ENCODE measurements around the gene STK25. TPM values are rescaled to one million over a fixed set of nuclear protein-coding genes. Genes with fewer than 3 reads are reported as not detected.

Gene STK25
- total RNA-seq, 2 experiments from 2014 or later: 76.1 to 81.3 TPM

DNA sequence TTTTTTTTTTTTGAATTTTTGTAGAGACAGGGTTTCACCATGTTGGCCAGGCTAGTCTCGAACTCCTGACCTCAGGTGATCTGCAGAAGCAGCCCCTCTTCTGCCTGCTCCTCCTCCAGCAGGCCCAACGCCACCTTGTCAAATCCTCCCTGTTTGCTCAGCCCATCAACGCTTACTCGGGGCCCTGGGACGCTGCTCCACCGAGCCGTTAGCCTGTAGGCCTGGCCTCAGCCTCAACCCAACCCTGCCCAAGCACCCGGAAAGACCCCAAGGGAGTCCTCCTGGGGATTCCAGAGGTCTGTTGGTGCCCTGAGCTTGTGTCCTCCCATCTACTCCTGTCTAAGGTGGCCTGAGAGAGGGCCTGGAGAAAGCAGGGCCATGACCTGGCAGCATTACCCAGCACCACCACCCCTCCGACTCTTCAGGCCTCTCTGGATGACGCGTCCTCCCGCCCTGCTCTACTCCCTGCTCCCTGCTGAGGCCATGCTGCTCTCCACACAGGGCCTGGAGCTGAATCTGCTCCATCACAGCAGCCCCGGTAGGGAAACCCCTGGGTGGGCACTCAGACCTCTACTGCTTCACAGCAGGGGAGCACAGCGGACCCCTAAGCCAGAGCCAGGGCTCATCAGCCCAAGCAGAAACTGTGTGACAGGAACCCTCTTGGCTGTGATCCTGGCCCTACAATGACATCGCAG lies 3.2 kb downstream of the STK25 start:
- H3K4me3 Mint-ChIP-seq: no peak overlapping the region
- intact Hi-C loops (cut with DNase I, micrococcal nuclease): loop anchor here (5.0 to 10.0 kb wide), 4 partner anchors 63 to 353 kb away; partner anchors contain the start of gene PPP1R7 (in 1 of the 2)
- H3K27ac Mint-ChIP-seq: no peak overlapping the region
- no peaks in the 10 kb centered on the region for H3K27me3 Mint-ChIP-seq
- ATAC-seq (ENCODE audit: poor library complexity) (no peak), DNase-seq (no peak)
- POLR2A ChIA-PET: no interaction called here
- TF ChIP-seq CTCF (IDR thresholded peaks at IDR 0.05): no peak
- H3K36me3 Mint-ChIP-seq (ENCODE audit: low read depth): no peaks in the 10 kb centered on the region
- Histone ChIP-seq H3K4me3 (ENCODE audit: low read length) (no peak overlapping the region), H3K27ac (ENCODE audit: low read depth in 1 of 2, low read length in 2 of 2) (no peak overlapping the region), H3K36me3 (ENCODE audit: insufficient read depth, low read length) (peaks cover 7% of the 10 kb centered on the region), H3K4me1 (ENCODE audit: insufficient read depth, low read length) (peaks cover 30% of the 10 kb centered on the region), H3K27me3 (ENCODE audit: control insufficient read depth in 1 of 2, insufficient read depth in 2 of 2, low read length in 2 of 2) (no peaks in the 10 kb centered on the region), H3K9me3 (ENCODE audit: control insufficient read depth in 1 of 2, insufficient read depth in 1 of 2, low read length in 2 of 2) (no peaks in the 10 kb centered on the region)
- CTCF ChIA-PET: no interaction called here
- peaks cover 15% of the 10 kb centered on the region for H3K4me1 Mint-ChIP-seq (ENCODE audit: low read depth)
- H3K9me3 Mint-ChIP-seq: no peaks in the 10 kb centered on the region

DNA sequence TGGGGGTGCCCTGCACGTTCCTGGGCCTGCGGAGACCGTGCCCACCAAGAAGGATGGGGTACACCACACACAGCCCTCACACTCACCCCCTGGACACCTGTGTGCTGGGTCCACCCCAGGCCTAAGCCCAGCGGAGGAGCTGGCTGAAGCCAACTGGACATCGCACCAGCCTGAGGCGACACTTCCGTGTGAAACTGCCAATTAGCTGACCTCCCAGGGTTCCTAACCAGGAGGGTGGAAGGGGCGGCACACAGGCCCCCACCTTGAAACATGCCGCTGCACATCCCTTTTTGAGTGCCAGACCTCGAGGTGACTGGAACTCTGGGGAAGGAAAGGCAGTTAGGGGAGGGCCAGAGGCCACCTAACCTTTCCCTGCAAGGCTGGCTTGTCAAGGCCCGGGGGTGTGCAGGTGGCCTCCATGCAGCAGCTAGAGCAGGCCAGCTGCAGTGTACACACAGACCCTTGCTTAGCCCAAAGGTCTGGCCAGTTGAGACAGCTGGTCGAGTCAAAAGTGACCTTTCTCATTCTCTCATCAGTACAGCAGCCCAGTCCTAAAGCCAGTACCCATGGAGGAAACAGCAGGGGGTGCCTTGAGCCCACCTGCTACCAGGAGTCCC lies 4.5 kb downstream of the STK25 start:
- Mint-ChIP-seq H3K4me1 (ENCODE audit: low read depth) (peaks cover 7% of the 10 kb centered on the region), H3K27me3 (no peaks in the 10 kb centered on the region), H3K9me3 (no peaks in the 10 kb centered on the region), H3K4me3 (no peak overlapping the region), H3K36me3 (ENCODE audit: low read depth) (no peaks in the 10 kb centered on the region), H3K27ac (no peak overlapping the region)
- DNase-seq (no peak), ATAC-seq (ENCODE audit: poor library complexity) (no peak)
- intact Hi-C loops (cut with DNase I, micrococcal nuclease): loop anchor here (2.0 to 10.0 kb wide), 3 partner anchors 111 to 373 kb away; no protein-coding TSS in a partner anchor
- POLR2A ChIA-PET: no interaction called here
- Histone ChIP-seq H3K4me3 (ENCODE audit: low read length) (no peak overlapping the region), H3K27me3 (ENCODE audit: control insufficient read depth in 1 of 2, insufficient read depth in 2 of 2, low read length in 2 of 2) (peaks cover 0 to 2% of the 10 kb centered on the region in 2 experiments), H3K27ac (ENCODE audit: low read depth in 1 of 2, low read length in 2 of 2) (no peak overlapping the region), H3K36me3 (ENCODE audit: insufficient read depth, low read length) (peaks cover 10% of the 10 kb centered on the region), H3K4me1 (ENCODE audit: insufficient read depth, low read length) (peaks cover 22% of the 10 kb centered on the region), H3K9me3 (ENCODE audit: control insufficient read depth in 1 of 2, insufficient read depth in 1 of 2, low read length in 2 of 2) (peaks cover 0 to 3% of the 10 kb centered on the region in 2 experiments)
- TF ChIP-seq CTCF (IDR thresholded peaks at IDR 0.05): no peak
- CTCF ChIA-PET: interaction anchor here (0.5 kb wide), 1 partner anchor 1502 kb away, joined by 3 read pairs; no protein-coding TSS in a partner anchor

- Histone ChIP-seq H3K36me3 (ENCODE audit: insufficient read depth, low read length) (peaks cover 22% of the 10 kb centered on the region), H3K9me3 (ENCODE audit: control insufficient read depth in 1 of 2, insufficient read depth in 1 of 2, low read length in 2 of 2) (peaks cover 0 to 6% of the 10 kb centered on the region in 2 experiments), H3K27ac (ENCODE audit: low read depth in 1 of 2, low read length in 2 of 2) (no peak overlapping the region), H3K4me1 (ENCODE audit: insufficient read depth, low read length) (peaks cover 14% of the 10 kb centered on the region), H3K4me3 (ENCODE audit: low read length) (no peak overlapping the region), H3K27me3 (ENCODE audit: control insufficient read depth in 1 of 2, insufficient read depth in 2 of 2, low read length in 2 of 2) (peaks cover 0 to 2% of the 10 kb centered on the region in 2 experiments)
- Mint-ChIP-seq H3K36me3 (ENCODE audit: low read depth) (no peaks in the 10 kb centered on the region), H3K4me1 (ENCODE audit: low read depth) (peaks cover 7% of the 10 kb centered on the region), H3K9me3 (no peaks in the 10 kb centered on the region), H3K27ac (no peak overlapping the region), H3K27me3 (no peaks in the 10 kb centered on the region), H3K4me3 (no peak overlapping the region)
- ChIA-PET CTCF (no interaction called here), POLR2A (no interaction called here)
- no peak for ATAC-seq (ENCODE audit: poor library complexity)
- no peak for TF ChIP-seq CTCF (IDR thresholded peaks at IDR 0.05)
- intact Hi-C loops (cut with DNase I, micrococcal nuclease): loop anchor here (2.0 to 10.0 kb wide), 3 partner anchors 113 to 375 kb away; no protein-coding TSS in a partner anchor
- DNase-seq: no peak
These were observed 6.1 kb downstream of the STK25 start for GRCh38 chr2:241502281-241502680.
